GM18520 (cell line): ENCODE data around the gene PLEKHG5.
"Not testable (repeated sequence)": the region's sequence is repeated elsewhere in the genome, so short reads cannot be mapped to it uniquely, and the experiment has no call there.

Experiments
- ATAC-seq: cut with Tn5 transposase; IDR thresholded peaks from one replicate; pipeline ENCODE4 v1.9.1; 2021; ENCODE audit not compliant: unreplicated experiment

Gene PLEKHG5

DNA sequence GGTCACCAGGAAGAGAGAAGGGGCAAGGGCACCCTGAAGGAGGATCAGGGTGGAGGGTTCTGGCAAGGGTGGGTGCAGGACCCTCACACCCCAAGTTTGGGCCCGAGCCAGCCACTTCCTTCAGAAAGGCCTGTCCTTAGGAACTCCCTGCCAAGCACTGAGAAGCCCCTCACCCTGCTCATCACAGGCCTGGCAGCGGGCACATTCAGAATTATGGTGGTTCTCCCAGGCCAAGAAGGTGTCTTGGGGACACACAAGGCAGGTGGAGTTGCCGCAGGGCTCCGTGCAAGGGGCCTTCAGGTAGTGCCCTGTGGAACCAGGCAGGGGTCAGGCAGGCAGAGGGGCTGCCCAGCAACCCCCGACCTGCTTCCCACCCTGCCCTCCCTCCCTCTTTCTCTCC, 26.6 kb downstream of the PLEKHG5 start:
- no peak for ATAC-seq

DNA sequence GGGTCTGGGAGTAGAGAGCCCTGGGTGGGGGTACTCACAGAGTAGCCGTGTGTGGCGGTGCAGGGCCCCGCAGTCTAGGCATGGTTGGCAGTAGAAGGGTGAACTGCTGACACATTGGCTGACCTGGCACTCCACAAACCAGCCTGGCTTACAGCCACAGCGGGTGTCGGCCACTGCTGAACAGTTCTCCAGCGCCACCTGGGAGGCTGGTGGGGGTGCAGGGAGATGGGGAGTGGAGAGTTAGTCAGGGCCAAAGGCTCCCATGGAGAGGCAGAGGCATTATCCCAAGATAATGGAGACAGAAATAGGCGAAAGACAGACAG, 27.0 kb downstream of the PLEKHG5 start:
- ATAC-seq: no peak

GRCh38 chr1:6463120-6463412, 28.4 kb downstream of the PLEKHG5 start:
- ATAC-seq: no peak

- ATAC-seq: no peak
Observed at GRCh38 chr1:6462412-6463119, 28.9 kb downstream of the PLEKHG5 start.

- ATAC-seq: no peak
Observed at GRCh38 chr1:6461538-6462411, 29.7 kb downstream of the PLEKHG5 start.

DNA sequence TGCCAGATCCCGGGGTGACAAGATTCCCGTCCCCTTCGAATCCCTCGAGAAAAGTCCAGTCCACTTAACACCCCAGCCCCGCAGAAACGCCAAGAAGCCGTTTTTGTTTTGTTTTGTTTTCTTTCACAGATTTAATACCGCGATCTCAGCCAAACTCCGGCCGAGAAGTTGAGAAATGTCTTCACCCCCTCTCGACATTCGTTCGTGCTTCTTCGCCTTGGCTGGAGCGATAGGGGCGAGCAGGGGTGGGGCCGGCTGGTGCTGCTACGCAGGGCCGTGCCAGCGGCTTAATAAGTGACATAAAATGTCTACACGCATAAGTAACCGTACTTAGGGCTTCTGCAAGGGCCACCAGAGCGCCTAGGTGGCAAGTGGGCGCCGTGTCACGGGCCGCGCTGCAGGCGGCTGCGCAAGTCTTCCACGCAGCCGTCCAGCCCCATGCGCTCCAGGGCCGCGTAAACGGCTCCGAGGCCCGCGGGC, 30.4 kb downstream of the PLEKHG5 start:
- ATAC-seq: no peak

GRCh38 chr1:6460301-6461050, 31.0 kb downstream of the PLEKHG5 start:
- ATAC-seq: no peak

GRCh38 chr1:6459850-6460265, 31.6 kb downstream of the PLEKHG5 start:
- no peak for ATAC-seq

GRCh38 chr1:6456800-6457466, 34.5 kb downstream of the PLEKHG5 start:
- no peak for ATAC-seq

- ATAC-seq: not testable (repeated sequence)
Observed at GRCh38 chr1:6455752-6456520, 35.5 kb downstream of the PLEKHG5 start.

- ATAC-seq: no peak
Observed at GRCh38 chr1:6454856-6455751, 36.4 kb downstream of the PLEKHG5 start.

- not testable (repeated sequence) for ATAC-seq
Observed at GRCh38 chr1:6453895-6454855, 37.3 kb downstream of the PLEKHG5 start.

- ATAC-seq: no peak
Observed at GRCh38 chr1:6450943-6451373, 40.5 kb downstream of the PLEKHG5 start.

DNA sequence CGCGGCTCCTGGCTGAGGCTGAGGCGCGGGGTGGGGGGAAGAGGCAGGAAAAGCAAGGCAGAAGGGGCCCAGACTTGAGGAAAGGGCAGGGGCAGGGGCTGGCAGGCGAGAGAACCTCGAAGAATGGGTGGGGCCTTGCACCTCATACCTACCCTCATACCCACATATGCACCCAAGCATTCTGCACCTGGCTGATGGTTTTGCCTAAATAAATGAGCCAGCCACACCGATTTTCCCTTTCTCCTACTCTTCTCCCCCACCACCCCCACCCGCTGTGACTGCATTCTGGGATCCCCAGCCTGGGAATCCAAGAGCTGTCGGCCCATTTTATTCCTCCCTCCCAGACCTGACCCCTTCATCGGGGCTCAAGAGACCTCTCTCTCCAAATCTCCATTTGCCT, 41.0 kb downstream of the PLEKHG5 start:
- not testable (repeated sequence) for ATAC-seq

- ATAC-seq: no peak
Observed at GRCh38 chr1:6450005-6450450, 41.4 kb downstream of the PLEKHG5 start.

DNA sequence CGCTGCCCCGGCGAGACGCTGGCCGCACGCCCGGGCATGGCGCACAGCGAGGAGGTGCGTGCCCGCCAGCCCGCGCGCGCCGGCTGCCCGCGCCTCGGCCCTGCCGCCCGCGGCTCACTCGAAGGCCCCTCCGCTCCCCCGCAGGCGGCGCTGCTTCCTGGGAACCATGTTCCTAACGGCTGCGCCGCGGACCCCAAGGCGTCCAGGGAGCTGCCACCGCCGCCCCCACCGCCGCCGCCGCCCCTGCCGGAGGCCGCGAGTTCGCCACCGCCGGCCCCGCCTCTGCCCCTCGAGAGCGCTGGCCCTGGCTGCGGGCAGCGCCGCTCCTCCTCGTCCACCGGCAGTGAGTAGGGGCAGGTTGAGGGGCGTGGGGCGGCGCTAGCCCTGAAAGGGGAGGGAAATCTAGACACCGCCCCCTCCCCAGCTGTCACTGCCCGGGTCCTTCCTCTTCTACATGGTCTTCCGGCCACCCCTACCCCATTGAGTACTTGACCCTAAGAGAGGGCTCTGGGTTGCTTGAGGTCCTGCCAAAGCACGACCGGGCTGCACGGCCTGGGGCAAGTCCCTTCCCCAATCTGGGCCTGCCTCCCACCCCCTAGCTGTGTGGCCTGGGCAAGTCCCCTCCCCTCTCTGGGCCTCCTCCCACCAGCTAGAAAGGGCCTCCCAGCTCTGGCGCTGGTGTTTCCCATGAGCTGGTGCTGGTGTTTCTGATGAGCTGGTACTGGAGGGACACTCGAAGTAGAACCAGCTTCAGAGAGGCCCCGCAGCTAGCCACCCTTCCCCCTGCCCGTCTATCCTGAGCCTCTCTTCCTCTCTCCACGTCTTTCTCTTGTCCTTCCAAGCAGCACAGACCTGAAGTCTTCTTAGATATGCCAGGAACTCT, 42.5 kb downstream of the PLEKHG5 start:
- ATAC-seq: no peak
